Ovary (tissue), 3 donors: ENCODE results near the gene SPACDR.

Experiments used
- CTCF ChIP-seq, 3 donors: fragments of 450-650 bp in 2 of 3; fragments of 200-600 bp in 1 of 3; IDR thresholded peaks; one replicate each; pipeline versions ENCODE4 v1.5.1 to v1.8.0; 2016 to 2022; ENCODE audit warnings: antibody characterized with exemption in 3 of 3, mild to moderate bottlenecking in 1 of 3
- EP300 ChIP-seq: sonication (generic); formaldehyde crosslinking; IDR thresholded peaks from one replicate; pipeline ENCODE4 v1.6.1; 2017; ENCODE audit warnings: antibody characterized with exemption
- POLR2A ChIP-seq: fragments of 450-650 bp; IDR thresholded peaks from one replicate; pipeline ENCODE4 v1.6.1; 2017; ENCODE audit warnings: antibody characterized with exemption, mild to moderate bottlenecking, moderate library complexity
- donor health status: DM: no; HTN: no; CAD: no.

GRCh38 chr7:100513212-100513810 lies 49.3 kb upstream of the SPACDR start:
- no peak for TF ChIP-seq EP300
- TF ChIP-seq CTCF (IDR thresholded peaks at IDR 0.05): no peak
- TF ChIP-seq POLR2A: no peak
